Measurements from ENCODE around the gene SLC34A1.
"Not testable (repeated sequence)": the region's sequence is repeated elsewhere in the genome, so short reads cannot be mapped to it uniquely, and the experiment has no call there.

The SLC34A1 gene, protein sequence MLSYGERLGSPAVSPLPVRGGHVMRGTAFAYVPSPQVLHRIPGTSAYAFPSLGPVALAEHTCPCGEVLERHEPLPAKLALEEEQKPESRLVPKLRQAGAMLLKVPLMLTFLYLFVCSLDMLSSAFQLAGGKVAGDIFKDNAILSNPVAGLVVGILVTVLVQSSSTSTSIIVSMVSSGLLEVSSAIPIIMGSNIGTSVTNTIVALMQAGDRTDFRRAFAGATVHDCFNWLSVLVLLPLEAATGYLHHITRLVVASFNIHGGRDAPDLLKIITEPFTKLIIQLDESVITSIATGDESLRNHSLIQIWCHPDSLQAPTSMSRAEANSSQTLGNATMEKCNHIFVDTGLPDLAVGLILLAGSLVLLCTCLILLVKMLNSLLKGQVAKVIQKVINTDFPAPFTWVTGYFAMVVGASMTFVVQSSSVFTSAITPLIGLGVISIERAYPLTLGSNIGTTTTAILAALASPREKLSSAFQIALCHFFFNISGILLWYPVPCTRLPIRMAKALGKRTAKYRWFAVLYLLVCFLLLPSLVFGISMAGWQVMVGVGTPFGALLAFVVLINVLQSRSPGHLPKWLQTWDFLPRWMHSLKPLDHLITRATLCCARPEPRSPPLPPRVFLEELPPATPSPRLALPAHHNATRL
- long read RNA-seq, donor 1, transcript SLC34A1-201 (13 exons, 2,573 nt), result major isoform, 41 of 79 reads
- long read RNA-seq, donor 1, partial matches to known transcripts, result 25 of 79 reads
- long read RNA-seq, donor 1, other reads (novel, unspliced or antisense), result 11 of 79 reads
- long read RNA-seq, donor 2, transcript SLC34A1-201 (13 exons, 2,573 nt), result major isoform, 16 of 49 reads
- long read RNA-seq, donor 2, partial matches to known transcripts, result 32 of 49 reads
- long read RNA-seq, donor 2, other reads (novel, unspliced or antisense), result 0 of 49 reads
- long read RNA-seq, donor 3, transcript SLC34A1-201 (13 exons, 2,573 nt), result major isoform, 13 of 20 reads
- long read RNA-seq, donor 3, partial matches to known transcripts, result 5 of 20 reads
- long read RNA-seq, donor 3, other reads (novel, unspliced or antisense), result 0 of 20 reads
- long read RNA-seq, donor 4, transcript SLC34A1-201 (13 exons, 2,573 nt), result major isoform, 14 of 31 reads
- long read RNA-seq, donor 4, partial matches to known transcripts, result 17 of 31 reads
- long read RNA-seq, donor 4, other reads (novel, unspliced or antisense), result 0 of 31 reads
- long read RNA-seq, donor 5, transcript SLC34A1-201 (13 exons, 2,573 nt), result major isoform, 37 of 61 reads
- long read RNA-seq, donor 5, partial matches to known transcripts, result 16 of 61 reads
- long read RNA-seq, donor 5, other reads (novel, unspliced or antisense), result 5 of 61 reads
- long read RNA-seq, donor 6, transcript SLC34A1-204 (9 exons, 1,912 nt), result minor isoform, 5 of 77 reads
- long read RNA-seq, donor 6, transcript SLC34A1-201 (13 exons, 2,573 nt), result major isoform, 16 of 77 reads
- long read RNA-seq, donor 6, partial matches to known transcripts, result 50 of 77 reads
- long read RNA-seq, donor 6, other reads (novel, unspliced or antisense), result 5 of 77 reads
- long read RNA-seq, donor 7, transcript SLC34A1-201 (13 exons, 2,573 nt), result major isoform, 26 of 103 reads
- long read RNA-seq, donor 7, transcript SLC34A1-204 (9 exons, 1,912 nt), result minor isoform, 5 of 103 reads
- long read RNA-seq, donor 7, partial matches to known transcripts, result 66 of 103 reads
- long read RNA-seq, donor 7, other reads (novel, unspliced or antisense), result 5 of 103 reads
- long read RNA-seq, donor 8, transcript SLC34A1-201 (13 exons, 2,573 nt), result major isoform, 51 of 92 reads
- long read RNA-seq, donor 8, partial matches to known transcripts, result 28 of 92 reads
- long read RNA-seq, donor 8, other reads (novel, unspliced or antisense), result 6 of 92 reads

GRCh38 chr5:177384134-177384533 is at the start of gene SLC34A1:
SLC34A1 (plus strand) TSS chr5:177384434; CDS start chr5:177385742, 1,308 bp downstream.
- no peak for DNase-seq

GRCh38 chr5:177334781-177335700 is 49.2 kb upstream of the SLC34A1 start:
- no peak for DNase-seq

DNA sequence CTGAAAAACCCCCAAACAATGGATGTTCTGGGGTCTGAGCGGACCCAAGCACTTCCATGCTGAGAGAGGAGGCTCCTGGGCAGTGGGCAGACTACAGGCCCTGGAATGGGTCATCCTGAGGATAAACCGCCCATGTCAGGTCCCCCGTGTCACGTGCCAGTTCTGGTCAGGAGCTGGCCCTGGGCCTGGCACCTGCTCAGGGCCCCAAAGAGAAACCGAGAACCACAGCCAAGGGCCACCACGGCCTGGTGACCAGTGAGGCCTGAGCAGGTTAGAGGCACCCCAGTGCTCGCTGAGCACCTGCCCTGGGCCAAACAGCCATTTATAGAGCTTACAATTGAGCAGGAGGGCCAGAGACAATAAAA is 48.6 kb upstream of the SLC34A1 start:
- no peak for DNase-seq

- no peak for DNase-seq
Measured at GRCh38 chr5:177336112-177336511, 48.1 kb upstream of the SLC34A1 start.

GRCh38 chr5:177336603-177337494 is 47.4 kb upstream of the SLC34A1 start:
- DNase-seq, result no peak

DNA sequence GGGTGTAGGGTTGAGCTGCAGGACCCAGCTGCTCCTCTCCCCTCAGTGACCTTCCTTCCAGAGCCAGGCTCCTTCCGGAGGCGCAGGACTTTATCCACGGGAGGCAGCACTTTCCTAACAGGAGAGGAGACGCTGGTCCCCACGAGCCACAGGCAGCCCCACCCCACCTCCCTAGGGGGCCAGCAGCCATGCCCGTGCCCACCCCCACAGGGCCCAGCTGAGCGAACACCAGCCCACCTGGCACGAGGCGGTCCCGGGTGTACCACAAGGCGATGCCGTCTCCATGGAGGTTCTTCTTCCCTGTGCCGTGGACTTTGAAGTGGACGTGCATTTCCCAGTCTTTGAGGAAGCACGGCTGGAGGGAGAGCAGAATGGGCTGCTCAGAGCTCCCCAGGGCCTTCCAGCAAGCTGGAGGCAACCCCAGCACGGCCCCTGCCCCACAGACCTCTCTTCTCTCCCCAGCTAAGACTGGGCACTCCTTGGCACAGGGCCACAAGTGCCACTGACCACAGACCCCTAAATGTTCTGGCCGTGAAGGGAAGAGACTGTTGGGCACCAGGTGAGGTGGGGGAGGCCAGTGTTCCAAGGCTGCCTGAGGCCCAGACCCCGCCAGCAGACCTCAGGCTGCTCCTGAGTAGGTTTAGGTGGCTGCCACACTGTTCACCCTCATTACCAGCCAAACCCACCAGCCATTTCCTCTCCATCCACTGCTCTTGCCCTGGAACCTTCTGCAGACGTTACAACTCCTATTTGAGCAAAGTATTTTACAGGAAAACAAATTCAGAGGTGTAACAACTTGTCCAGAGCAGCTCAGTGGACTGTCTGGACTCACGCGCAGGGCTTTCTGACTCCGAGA is 45.8 kb upstream of the SLC34A1 start:
- no peak for DNase-seq

DNA sequence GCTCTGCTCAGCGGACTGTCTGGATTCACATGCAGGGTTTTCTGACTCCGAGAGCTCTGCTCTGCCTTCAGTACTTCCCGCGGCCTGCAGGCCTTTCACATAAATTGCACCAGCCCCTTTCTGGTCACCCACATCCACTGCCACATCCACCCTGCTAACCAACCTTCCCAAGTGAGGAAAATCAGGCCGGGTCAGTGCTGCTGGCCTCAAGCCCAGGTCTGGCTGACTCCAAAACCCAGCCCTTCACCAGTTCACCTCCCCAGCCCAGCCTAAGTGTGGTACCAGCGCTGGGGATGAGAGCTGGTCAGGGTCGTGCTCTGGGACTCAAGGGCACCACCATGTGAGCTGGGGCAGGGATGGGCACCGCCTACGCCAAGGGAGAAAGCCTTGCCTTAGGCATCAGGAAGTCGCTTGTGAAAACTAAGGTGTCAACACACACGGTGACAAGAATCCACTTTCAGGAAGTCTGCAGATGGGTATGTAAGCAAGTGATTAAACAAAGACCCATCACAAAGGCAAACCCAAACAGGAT is 45.1 kb upstream of the SLC34A1 start:
- DNase-seq, result no peak

DNA sequence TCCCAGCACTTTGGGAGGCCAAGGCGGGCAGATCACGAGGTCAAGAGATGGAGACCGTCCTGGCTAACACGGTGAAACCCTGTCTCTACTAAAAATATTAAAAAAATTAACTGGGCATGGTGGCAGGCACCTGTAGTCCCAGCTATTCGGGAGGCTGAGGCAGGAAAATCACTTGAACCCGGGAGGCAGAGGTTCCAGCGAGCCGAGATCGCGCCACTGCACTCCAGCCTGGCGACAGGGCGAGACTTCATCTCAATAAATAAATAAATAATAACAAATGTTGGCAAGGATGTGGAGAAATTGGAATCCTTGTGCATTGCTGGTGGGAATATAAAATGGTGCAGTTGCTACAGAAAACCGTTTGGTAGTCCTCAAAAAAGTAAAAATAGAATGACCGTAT is 41.2 kb upstream of the SLC34A1 start:
- DNase-seq, result not testable (repeated sequence)

GRCh38 chr5:177343777-177344176 is 40.5 kb upstream of the SLC34A1 start:
- no peak for DNase-seq

GRCh38 chr5:177344891-177345290 is 39.3 kb upstream of the SLC34A1 start:
- no peak for DNase-seq

DNA sequence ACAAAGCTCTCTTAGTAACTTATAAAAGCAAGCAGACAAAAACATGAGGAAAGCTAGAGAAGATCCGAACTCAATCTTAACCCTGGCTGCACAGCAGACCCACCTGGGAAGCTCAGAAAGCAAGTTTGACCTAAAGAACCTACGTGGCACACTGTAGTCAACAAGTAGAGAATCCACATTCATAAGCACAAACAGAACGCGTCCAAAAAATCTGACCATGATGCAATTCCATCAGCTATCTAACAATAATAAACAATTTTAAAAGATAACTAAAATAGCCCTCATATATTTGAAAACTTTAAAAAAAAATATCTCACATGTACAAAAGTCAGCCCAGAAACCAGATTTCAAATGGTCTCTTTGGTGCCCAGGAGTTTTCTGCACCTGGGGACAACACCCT is 37.4 kb upstream of the SLC34A1 start:
- no peak for DNase-seq

GRCh38 chr5:177347699-177348098 is 36.5 kb upstream of the SLC34A1 start:
- DNase-seq, result no peak

DNA sequence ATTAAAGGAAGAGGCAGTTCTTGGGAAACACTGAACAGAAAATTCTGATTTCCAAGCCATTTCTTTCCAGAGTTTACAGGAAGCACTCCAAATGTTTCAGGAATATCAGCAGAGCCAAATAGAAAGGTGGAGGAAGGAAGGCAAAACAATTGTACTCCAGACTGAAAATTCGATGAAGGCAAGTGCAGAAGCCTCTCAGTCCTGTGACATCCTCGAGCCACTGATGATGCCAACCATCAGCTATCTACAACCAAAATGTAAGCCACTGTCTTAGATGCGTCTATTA is 34.9 kb upstream of the SLC34A1 start:
- no peak for DNase-seq

- no peak for DNase-seq
Measured at GRCh38 chr5:177349762-177350161, 34.5 kb upstream of the SLC34A1 start.

DNA sequence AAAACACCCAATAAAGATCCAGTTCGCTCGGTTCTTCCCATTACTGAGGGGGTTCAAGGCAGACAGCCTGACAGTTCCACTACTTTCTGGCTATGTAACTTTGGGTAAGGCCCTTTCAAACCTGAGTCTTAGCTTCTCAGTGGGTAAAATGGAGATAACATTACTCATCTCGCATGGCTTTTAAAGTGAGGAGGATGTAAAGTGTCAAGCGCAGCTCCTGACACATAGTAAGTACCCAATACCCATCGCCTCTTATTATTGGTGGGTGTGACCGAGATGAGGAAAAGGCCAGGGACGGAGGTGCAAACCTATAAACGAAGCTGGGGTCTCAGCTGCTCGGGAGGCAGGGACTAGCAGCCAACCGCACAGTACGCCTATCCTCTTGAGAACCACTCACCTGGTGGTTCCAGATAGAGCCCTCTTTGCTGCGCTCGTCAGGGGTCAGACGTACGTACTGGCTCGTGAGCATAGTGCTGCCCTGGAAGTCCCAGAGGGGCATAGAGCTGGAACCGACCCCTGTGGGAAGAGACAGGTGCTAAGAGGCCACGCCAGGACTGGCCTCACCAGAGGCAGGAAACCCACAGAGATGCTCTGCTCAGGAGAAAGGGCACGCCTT is 33.4 kb upstream of the SLC34A1 start:
- DNase-seq, result no peak

- peak; percentile 97 for DNase-seq
Measured at GRCh38 chr5:177351392-177352329, 32.6 kb upstream of the SLC34A1 start, which contains the start of gene LMAN2. LMAN2 (minus strand) TSS chr5:177351668; CDS start chr5:177351647, 21 bp downstream.

Measured in right kidney (tissue), 9 donors.